ENCODE measurements around the gene BBOX1.

- no peak for TF ChIP-seq EZH2 (IDR thresholded peaks at IDR 0.05; ENCODE audit: borderline replicate concordance, low read depth, low read length, severe bottlenecking)
- TF ChIP-seq, protein P1, sequence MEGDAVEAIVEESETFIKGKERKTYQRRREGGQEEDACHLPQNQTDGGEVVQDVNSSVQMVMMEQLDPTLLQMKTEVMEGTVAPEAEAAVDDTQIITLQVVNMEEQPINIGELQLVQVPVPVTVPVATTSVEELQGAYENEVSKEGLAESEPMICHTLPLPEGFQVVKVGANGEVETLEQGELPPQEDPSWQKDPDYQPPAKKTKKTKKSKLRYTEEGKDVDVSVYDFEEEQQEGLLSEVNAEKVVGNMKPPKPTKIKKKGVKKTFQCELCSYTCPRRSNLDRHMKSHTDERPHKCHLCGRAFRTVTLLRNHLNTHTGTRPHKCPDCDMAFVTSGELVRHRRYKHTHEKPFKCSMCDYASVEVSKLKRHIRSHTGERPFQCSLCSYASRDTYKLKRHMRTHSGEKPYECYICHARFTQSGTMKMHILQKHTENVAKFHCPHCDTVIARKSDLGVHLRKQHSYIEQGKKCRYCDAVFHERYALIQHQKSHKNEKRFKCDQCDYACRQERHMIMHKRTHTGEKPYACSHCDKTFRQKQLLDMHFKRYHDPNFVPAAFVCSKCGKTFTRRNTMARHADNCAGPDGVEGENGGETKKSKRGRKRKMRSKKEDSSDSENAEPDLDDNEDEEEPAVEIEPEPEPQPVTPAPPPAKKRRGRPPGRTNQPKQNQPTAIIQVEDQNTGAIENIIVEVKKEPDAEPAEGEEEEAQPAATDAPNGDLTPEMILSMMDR (IDR thresholded peaks at IDR 0.05; ENCODE audit: borderline replicate concordance, extremely low read depth, low read length, poor library complexity, severe bottlenecking) = no peak
Observed at GRCh38 chr11:27119396-27119795, 78.8 kb downstream of the BBOX1 start.
